ENCODE results near the gene TARDBP.
"Not testable (repeated sequence)": the region's sequence is repeated elsewhere in the genome, so short reads cannot be mapped to it uniquely, and the experiment has no call there.

The TARDBP gene

DNA sequence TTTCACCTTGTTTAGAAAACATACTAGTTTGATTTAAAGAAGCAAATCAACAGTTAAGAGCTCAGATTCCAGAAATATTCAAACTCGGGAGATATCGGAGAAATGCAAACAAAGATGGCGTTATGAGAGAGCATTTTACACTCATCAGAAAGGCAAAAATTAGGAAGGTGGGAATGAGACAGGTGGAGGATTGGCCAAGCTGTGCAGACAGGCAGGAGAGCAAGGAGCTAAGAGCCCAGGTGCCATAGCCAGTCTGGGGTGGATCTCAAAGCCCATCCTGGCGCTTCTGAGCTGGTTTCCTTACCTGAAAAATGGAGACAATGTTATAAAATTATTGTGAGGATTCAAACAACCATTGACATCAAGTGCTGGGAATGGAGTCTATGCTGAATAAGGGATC is 19.6 kb upstream of the TARDBP start:
- no peak for DNase-seq (ENCODE audit: low spot score)

DNA sequence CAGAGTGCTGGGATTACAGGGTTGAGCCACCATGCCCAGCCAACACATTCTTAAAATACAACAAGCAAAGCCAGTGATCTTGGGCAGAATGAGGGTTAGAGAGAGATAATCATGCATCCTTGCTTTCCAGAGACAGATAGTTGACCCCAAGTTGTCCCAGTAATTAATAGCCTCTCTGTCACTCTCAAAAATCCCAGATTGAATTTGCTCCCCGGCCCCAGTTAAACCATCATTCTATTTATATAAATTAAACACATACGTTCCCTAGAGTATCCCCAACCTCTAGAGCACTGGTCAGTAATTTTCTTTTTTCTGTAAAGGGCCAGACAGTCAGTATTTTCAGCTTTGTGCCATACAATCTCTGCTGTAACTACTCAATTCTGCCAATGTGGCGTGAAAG is 16.4 kb upstream of the TARDBP start:
- DNase-seq (ENCODE audit: low spot score) = no peak

DNA sequence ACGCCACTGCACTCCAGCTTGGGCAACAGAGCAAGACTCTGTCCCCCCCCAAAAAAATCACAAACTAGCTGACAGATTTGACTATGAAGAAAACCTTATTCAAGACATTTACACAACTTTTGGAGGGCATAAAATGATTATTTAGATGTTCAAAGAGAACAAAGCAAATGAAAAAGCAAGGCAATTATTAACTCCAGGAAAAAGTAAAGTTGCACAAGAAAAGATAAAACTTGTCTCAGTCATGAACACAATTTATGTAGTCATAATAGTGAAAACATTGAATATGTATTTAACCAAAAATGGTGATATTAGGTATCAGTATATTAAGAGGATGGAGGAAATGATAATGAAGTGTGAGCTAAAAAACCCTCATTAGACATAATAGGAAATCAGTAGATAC is 11.9 kb upstream of the TARDBP start:
- DNase-seq (ENCODE audit: low spot score) = no peak

DNA sequence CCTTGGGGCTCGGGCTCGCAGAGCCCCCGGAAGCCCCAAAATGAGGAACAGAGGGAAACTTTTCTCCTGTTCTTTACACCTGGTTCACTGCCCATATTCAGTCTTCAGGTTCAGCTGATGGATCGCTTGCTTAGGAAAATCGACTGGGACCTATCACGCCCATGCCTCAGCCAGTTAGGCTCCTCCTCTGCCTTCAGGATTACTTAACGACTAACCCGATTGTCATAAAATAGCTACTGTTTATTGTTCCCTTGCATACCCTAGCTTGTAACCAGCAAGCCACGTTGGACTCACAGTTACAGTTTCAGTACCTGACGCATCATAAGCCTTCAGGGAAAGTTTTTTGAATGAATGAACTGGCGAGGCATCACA is 692 bp downstream of the TARDBP start:
- no peak for DNase-seq (ENCODE audit: low spot score)

DNA sequence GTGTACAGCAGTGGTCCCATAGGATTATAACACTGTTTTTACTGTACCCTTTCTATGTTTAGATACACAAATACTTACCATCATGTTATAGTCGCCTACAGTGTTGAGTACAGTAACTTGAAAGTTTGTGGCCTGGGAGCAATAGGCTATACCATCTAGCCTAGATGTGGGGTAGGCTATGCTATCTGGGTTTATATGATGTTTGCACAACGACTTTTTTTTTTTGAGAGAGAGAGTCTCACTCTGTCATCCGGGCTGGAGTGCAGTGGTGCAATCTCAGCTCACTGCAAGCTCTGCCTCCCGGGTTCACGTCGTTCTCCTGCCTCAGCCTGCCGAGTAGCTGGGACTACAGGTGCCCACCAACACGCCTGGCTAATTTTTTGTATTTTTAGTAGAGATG is 6.9 kb downstream of the TARDBP start:
- DNase-seq (ENCODE audit: low spot score) = not testable (repeated sequence)

DNA sequence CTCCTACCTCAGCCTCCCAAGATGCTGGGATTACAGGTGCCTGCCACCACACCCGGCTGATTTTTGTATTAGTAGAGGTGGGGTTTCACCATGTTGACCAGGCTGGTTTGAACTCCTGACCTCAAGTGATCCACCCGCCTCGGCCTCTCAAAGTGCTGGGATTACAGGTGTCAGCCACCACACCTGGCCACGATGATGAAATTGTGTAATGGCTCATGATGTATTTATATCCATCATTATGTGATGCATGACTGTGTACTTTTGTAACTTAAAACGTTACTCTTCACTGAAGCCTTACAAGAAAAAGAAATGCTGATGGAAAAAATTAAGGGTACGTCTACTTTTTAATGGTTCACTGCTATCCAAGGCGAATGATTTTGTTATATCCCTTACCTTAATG is 7.5 kb downstream of the TARDBP start:
- no peak for DNase-seq (ENCODE audit: low spot score)

DNA sequence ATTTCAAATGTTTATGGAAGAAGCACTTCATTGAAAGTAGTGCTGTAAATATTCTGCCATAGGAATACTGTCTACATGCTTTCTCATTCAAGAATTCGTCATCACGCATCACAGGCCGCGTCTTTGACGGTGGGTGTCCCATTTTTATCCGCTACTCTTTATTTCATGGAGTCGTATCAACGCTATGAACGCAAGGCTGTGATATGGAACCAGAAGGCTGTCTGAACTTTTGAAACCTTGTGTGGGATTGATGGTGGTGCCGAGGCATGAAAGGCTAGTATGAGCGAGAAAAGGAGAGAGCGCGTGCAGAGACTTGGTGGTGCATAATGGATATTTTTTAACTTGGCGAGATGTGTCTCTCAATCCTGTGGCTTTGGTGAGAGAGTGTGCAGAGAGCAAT is 10.7 kb downstream of the TARDBP start:
- no peak for DNase-seq (ENCODE audit: low spot score)

DNA sequence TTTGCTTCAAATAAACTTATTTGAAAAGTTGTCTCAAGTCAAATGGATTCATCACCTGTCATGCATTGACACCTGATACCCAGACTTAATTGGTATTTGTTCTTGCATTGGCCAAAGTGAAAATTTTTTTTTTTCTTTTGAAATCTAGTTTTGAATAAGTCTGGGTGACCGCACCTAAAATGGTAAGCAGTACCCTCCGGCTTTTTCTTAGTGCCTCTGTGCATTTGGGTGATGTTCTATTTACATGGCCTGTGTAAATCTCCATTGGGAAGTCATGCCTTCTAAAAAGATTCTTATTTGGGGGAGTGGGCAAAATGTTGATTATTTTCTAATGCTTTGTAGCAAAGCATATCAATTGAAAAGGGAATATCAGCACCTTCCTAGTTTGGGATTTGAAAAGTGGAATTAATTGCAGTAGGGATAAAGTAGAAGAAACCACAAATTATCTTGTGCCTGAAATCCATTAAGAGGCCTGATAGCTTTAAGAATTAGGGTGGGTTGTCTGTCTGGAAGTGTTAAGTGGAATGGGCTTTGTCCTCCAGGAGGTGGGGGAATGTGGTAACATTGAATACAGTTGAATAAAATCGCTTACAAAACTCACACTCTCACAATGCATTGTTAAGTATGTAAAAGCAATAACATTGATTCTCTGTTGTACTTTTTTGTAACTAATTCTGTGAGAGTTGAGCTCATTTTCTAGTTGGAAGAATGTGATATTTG is 11.9 kb downstream of the TARDBP start:
- no peak for DNase-seq (ENCODE audit: low spot score)

DNA sequence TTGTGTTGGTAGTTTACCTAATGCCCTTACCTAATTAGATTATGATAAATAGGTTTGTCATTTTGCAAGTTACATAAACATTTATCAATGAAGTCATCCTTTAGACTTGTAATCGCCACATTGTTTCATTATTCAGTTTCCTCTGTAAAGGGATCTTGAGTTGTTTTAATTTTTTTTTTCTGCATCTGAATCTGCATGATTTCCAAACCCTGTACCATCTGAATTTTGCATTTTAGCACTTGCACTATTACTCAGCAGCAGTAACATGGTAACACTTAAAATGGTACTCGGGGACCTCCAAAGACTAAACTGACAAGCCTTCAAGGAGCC is 12.4 kb downstream of the TARDBP start:
- DNase-seq (ENCODE audit: low spot score) = no peak

DNA sequence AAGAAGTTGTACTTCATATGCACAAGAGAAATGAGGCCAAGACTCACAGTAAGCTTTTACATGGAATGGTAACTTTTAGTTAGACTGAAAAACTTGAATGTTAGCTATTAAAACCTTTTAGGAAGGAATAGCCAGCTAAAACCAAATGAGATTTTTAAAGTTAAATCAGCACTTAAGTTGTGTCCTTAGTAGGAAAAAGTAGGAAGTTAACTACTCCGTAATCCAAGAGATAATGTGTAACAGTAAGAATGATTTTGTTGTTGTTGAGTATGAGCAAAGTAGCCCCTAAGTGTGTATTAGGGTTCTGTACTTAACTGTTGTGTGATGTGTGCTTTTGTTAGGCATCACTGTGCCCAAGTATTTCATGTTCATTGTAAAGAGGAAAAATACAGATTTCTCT is 13.2 kb downstream of the TARDBP start:
- no peak for DNase-seq (ENCODE audit: low spot score)

DNA sequence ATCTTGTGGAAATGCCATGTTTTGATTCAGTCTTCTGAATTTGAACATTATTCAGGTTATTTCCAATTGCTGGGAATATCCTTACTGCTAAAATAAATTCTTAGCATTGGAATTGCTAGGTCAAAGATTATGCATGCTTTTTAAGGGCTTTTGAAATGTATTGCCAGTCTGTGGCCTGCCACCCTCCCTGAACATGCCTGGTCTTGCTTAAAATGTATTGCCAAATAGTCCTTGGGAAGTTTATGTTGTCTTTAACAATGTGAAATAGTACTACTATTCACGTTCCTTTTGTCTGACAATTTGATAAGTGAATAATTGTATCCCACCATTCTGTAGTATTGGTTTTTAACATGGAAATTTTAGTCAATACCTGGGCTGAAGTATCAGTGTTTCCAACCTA is 13.6 kb downstream of the TARDBP start:
- DNase-seq (ENCODE audit: low spot score) = no peak

DNA sequence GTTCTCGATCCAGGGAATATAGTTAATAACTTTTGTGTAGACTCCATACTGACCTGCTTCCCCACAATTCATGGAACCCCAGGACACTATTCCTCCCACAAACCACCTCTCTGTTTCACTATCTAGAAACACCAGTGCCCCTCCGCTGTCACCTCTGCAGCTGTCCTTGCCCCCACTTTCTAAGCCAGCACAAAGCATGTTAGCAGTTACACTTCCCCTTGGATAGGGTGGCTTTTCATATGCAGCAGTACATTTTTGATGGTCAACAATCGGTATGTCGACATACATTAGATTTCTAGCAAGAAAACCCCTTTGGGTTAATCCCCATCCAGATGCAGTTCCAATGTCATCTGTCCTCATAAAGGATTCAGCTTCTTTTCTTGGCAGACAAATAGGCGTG is 14.4 kb downstream of the TARDBP start:
- no peak for DNase-seq (ENCODE audit: low spot score)

DNA sequence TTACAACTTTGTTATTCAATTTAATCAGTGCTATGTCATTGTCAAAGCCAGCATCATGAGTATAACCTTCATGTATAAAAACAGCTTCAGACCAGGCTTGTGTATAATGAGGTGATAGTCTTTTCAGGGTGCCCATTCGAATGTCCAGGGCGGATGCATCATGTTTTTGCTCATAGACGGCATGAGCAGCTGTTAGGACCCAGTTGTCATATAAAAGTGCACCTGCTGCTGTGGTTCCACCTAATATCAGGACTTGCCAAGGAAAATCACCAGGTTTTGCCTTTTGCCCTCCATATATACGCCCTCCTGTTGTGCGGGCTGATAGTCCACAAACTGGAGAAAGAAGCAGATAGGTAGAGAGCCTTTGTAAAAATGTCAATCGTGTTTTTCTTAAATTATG is 14.9 kb downstream of the TARDBP start:
- no peak for DNase-seq (ENCODE audit: low spot score)

DNA sequence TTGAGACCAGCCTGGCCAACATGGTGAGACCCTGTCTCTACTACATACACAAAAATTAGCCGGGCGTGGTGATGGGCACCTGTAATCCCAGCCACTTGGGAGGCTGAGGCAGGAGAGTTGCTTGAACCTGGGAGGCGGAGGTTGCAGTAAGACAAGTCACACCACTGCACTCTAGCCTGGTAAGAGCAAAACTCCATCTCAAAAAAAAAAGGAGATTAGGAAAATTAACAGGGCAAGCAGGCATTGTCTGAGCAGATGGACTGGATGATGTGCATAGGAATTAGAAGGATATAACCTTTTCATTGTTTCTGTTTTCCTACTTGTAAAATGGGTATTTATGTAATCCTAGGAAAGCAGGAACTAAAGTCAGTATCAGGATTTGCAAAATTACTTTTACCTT is 15.6 kb downstream of the TARDBP start:
- no peak for DNase-seq (ENCODE audit: low spot score)

DNA sequence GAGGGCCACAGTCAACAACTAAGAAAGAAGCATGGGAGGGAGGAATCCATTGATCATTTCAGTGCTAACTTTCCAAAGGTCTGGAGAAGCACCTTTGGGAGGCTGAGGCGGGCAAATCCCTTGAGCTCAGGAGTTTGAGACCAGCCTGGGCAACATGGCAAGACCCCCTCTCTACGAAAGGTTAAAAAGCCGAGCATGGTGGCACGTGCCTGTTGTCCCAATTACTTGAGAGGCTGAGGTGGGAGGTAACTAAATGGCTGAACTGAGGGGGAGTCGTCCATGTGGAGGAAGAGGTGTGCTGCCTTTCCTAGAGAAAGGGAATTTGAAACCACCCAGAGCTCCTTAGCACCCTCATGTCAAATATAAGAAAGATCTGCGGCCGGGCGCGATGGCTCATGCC is 18.4 kb downstream of the TARDBP start:
- no peak for DNase-seq (ENCODE audit: low spot score)

DNA sequence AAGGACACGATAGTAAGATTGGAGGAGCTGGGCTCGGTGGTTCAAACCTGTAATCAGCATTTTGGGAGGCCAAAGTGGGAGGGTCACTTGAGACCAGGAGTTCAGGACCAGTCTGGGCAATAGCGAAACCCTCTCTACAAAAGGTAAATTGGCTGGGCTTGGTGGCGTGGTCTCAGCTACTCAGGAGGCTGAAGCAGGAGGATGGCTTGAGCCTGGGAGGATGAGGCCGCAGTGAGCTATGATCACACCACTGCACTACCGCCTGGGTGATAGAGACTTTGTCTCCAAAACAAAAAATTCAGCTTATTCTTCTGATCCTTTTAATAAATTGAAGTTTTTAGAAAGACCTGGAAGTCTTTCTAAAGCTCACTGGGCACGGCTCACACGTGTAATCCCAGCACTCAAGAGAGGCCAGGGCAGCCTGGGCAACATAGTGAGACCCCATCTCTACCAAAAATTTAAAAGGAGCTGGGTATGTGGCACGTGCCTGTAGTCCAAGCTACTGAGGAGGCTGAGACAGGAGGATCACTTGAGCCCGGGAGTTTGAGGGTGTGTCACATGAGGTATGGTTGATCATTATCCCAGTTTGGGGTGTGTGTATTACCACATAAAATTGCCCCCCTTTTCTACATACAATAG is 19.3 kb downstream of the TARDBP start:
- no peak for DNase-seq (ENCODE audit: low spot score)

DNA sequence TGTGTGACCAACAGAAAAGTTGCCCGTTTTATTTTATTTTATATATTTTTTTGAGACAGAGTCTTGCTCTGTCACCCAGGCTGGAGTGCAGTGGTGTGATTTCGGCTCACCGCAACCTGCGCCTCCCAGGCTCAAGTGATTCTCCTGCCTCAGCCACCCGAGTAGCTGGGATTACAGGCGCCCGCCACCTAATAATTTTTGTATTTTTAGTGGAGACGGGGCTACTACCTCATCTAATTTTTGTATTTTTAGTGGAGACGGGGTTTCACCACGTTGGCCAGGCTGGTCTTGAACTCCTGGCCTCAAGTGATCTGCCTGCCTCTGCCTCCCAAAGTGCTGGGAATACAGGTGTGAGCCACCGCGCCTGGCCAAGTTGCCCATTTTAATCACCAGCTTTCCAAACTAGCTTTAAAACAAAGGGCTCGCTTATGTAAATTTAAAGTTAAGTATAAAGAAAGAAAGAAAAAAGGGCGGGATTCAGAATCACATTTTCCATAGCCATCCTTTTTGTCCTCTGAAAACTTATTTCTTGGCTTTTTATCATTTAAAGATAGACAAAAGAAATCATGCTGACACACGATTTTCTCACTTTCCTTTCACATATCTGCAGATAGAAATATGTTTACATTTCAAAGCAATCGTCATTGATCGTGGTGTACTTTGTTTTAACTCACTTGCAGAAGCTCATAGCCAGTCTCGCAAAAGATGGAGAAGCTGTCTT is 24.7 kb downstream of the TARDBP start:
- DNase-seq (ENCODE audit: low spot score) = not testable (repeated sequence)

DNA sequence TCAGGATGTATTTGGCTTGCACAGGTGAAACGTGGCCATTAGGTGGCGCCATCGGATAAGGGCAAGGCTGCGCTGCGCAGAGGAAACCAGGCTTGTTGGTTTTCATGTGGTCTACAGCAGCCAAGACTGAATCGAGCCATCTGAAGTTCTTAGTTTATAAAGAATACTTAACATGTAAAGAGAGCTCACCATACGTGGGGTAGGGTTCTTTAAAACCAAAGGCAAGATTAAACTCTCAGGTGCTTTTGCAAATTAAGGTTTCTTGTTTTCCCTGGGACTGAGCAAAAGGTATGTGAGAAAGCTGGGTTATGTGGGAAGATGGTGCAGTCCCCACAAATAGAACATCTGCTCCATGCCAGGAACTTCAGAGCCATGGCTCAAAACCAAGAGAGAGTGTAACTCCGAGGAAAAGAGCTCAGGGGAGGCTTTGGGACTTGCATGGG is 25.3 kb downstream of the TARDBP start:
- peak; percentile 92 for DNase-seq (ENCODE audit: low spot score)

DNA sequence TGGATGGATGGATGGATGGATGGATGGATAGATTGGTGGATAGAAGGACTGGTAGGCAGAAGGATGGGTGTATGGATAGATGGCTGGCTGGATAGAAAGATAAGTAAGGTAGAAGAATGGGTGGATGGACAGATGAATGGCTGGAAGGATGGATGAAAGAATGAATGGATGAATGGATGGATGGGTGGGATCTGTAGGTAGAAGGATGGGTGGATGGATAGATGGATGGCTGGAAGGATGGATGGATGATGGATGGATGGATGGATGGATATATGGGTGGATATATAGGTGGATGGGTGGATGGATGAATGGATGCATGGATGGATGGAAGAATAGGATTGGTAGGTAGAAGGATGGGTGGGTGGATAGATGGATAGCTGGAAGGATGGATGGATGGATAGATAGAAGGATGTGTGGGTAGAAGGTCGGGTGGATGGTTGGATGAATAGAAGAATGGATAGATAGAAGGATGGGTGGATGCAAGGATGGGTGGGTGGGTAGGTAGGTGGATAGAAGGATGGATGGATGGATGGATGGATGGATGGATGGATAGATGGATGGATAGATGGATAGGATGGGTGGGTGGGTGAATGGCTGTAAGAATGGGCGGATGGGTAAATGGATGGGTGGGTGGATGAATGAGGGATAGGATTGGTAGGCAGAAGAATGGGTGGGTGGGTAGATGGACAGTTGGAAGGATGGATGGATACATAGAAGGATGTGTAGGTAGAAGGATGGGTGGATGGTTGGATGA is 27.1 kb downstream of the TARDBP start:
- no peak for DNase-seq (ENCODE audit: low spot score)

DNA sequence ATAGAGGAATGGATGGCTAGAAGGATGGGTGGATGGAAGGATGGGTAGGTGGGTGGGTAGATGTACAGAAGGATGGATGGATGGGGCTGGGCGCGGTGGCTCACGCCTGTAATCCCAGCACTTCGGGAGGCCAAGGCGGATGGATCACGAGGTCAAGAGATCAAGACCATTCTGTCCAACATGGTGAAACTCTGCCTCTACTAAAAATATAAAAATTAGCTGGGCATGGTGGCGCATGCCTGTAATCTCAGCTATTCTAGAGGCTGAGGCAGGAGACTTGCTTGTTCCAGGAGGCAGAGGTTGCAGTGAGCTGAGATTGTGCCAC is 27.6 kb downstream of the TARDBP start:
- DNase-seq (ENCODE audit: low spot score) = not testable (repeated sequence)

DNA sequence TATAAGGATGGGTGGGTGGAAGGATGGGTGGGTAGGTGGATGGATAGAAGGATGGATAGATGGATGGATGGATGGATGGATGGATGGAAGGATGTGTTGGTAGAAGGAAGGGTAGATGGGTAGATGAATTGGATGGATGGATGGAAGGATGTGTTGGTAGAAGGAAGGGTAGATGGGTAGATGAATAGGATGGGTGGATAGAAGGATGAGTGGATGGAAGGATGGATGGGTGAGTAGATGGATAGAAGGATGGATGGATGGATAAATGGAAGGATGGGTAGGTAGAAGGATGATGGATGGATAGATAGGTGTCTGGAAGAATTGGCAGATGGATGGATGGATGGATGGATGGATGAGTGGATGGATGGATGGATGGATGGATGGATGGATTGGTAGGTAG is 28.6 kb downstream of the TARDBP start:
- no peak for DNase-seq (ENCODE audit: low spot score)

DNA sequence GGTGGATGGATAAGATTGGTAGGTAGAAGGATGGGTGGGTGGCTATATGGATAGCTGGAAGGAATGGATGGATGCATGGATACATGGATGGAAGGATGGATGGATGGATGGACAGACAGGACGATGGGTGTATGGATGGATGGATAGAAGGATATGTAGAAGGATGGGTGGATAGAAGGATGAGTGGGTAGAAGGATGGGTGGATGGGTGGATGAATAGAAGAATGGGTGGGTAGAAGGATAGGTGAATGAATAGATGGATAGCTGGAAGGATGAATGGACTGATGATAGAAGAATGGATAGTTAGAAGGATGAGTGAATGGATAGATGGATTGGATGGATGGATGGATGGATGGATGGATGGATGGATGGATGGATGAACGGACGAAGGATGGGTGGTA is 29.6 kb downstream of the TARDBP start:
- no peak for DNase-seq (ENCODE audit: low spot score)
